SK-N-SH (cell line): ENCODE results near the gene DIAPH2.

Experiments used
- RAD21 ChIP-seq: IDR thresholded peaks from 2 replicates; pipeline ENCODE4 v1.6.1; 2012; ENCODE audit warnings: mild to moderate bottlenecking, low read length
- REST ChIP-seq: IDR thresholded peaks from 2 replicates; pipeline ENCODE4 v1.6.1; 2012; ENCODE audit warnings: mild to moderate bottlenecking, low read depth, low read length, moderate library complexity

- TF ChIP-seq RAD21 (no peak), REST (no peak)
Observed at GRCh38 chrX:96713303-96713702, 28.7 kb downstream of the DIAPH2 start.
